H9 (cell line): ENCODE results near the gene ANKRD11. TPM values are rescaled to one million over a fixed set of nuclear protein-coding genes. Genes with fewer than 3 reads are reported as not detected.
A peak's percentile ranks its signal among the peaks of the same experiment; 100 is the strongest.

Experiments
- DNase-seq: peaks from one replicate; pipeline ENCODE4 v3.0.0-alpha.2; 2017
- H2AFZ ChIP-seq: one replicate; pipeline ENCODE4 v1.6.1; 2013; ENCODE audit warnings: mild to moderate bottlenecking, low read length, control low read depth, moderate library complexity
- H2AK5ac ChIP-seq: 2 replicates; pipeline ENCODE4 v1.6.1; 2013; ENCODE audit warnings: low read length, control low read depth, mixed read lengths; ENCODE audit not compliant: insufficient read length
- H2BK120ac ChIP-seq: one replicate; pipeline ENCODE4 v1.6.1; 2013; ENCODE audit warnings: low read depth, mild to moderate bottlenecking, low read length, control low read depth, inconsistent platforms; ENCODE audit not compliant: poor library complexity, severe bottlenecking
- H2BK12ac ChIP-seq: 2 replicates; pipeline ENCODE4 v1.6.1; 2013; ENCODE audit warnings: low read length, control low read depth, mixed read lengths, low read depth; ENCODE audit not compliant: insufficient read length
- H2BK15ac ChIP-seq: 2 replicates; pipeline ENCODE4 v1.6.1; 2013; ENCODE audit warnings: low read depth, low read length, control low read depth
- H2BK20ac ChIP-seq: one replicate; pipeline ENCODE4 v1.6.1; 2013; ENCODE audit warnings: low read depth, mild to moderate bottlenecking, low read length, control low read depth, inconsistent platforms; ENCODE audit not compliant: poor library complexity, severe bottlenecking
- H2BK5ac ChIP-seq: 2 replicates; pipeline ENCODE4 v1.6.1; 2013; ENCODE audit warnings: low read length, control low read depth, mixed read lengths; ENCODE audit not compliant: insufficient read length
- H3K14ac ChIP-seq: 2 replicates; pipeline ENCODE4 v1.6.1; 2013; ENCODE audit warnings: low read length, control low read depth; ENCODE audit not compliant: insufficient read depth
- H3K18ac ChIP-seq: 2 replicates; pipeline ENCODE4 v1.6.1; 2013; ENCODE audit warnings: low read depth, mild to moderate bottlenecking, mixed read lengths, low read length, control low read depth; ENCODE audit not compliant: insufficient read length
- H3K23ac ChIP-seq: 2 replicates; pipeline ENCODE4 v1.6.1; 2013; ENCODE audit warnings: low read length, control low read depth, mixed read lengths, low read depth; ENCODE audit not compliant: insufficient read length
- H3K23me2 ChIP-seq: 2 replicates; pipeline ENCODE4 v1.6.1; 2013; ENCODE audit warnings: low read depth, mild to moderate bottlenecking, mixed read lengths, low read length, control low read depth; ENCODE audit not compliant: insufficient read length, poor library complexity, severe bottlenecking
- H3K27ac ChIP-seq: 2 replicates; pipeline ENCODE4 v1.5.1; 2013; ENCODE audit warnings: low read length, control low read depth, mixed read lengths, low read depth; ENCODE audit not compliant: insufficient read length
- H3K27me3 ChIP-seq: 2 replicates; pipeline ENCODE4 v1.6.1; 2013; ENCODE audit warnings: low read length, control low read depth, inconsistent platforms; ENCODE audit not compliant: insufficient read depth
- H3K4ac ChIP-seq: 2 replicates; pipeline ENCODE4 v1.6.1; 2013; ENCODE audit warnings: low read depth, mild to moderate bottlenecking, control low read depth, inconsistent platforms, low read length, moderate library complexity
- H3K4me1 ChIP-seq: 2 replicates; pipeline ENCODE4 v1.6.1; 2013; ENCODE audit warnings: low read length, control low read depth, inconsistent platforms; ENCODE audit not compliant: insufficient read depth
- H3K4me2 ChIP-seq: 2 replicates; pipeline ENCODE4 v1.6.1; 2013; ENCODE audit warnings: low read length, control low read depth, mixed read lengths; ENCODE audit not compliant: insufficient read length, insufficient read depth
- H3K56ac ChIP-seq: 2 replicates; pipeline ENCODE4 v1.6.1; 2013; ENCODE audit warnings: low read depth, mild to moderate bottlenecking, mixed read lengths, low read length, control low read depth; ENCODE audit not compliant: insufficient read length
- H3K79me1 ChIP-seq: 2 replicates; pipeline ENCODE4 v1.6.1; 2013; ENCODE audit warnings: low read depth, mild to moderate bottlenecking, moderate library complexity, low read length, control low read depth, inconsistent platforms; ENCODE audit not compliant: insufficient read depth, poor library complexity, severe bottlenecking
- H3K79me2 ChIP-seq: 2 replicates; pipeline ENCODE4 v1.6.1; 2013; ENCODE audit warnings: low read length, control low read depth, inconsistent platforms; ENCODE audit not compliant: insufficient read depth
- H3K9ac ChIP-seq: 2 replicates; pipeline ENCODE4 v1.6.1; 2013; ENCODE audit warnings: low read length, control low read depth, mixed read lengths; ENCODE audit not compliant: insufficient read length; ENCODE audit errors: extremely low read depth
- H3K9me3 ChIP-seq: one replicate; pipeline ENCODE4 v1.6.1; 2013; ENCODE audit warnings: low read depth, low read length, inconsistent platforms; ENCODE audit not compliant: control insufficient read depth
- H3T11ph ChIP-seq: one replicate; pipeline ENCODE4 v1.6.1; 2013; ENCODE audit warnings: mild to moderate bottlenecking, low read length, control low read depth, inconsistent platforms
- H4K20me1 ChIP-seq: one replicate; pipeline ENCODE4 v1.6.1; 2013; ENCODE audit not compliant: control insufficient read depth, insufficient read length, insufficient read depth
- H4K5ac ChIP-seq: 2 replicates; pipeline ENCODE4 v1.6.1; 2013; ENCODE audit warnings: low read depth, mild to moderate bottlenecking, mixed read lengths, low read length, control low read depth; ENCODE audit not compliant: insufficient read length
- H4K8ac ChIP-seq: replicated peaks from 2 replicates; pipeline ENCODE4 v1.6.1; 2013; ENCODE audit warnings: low read length, control low read depth, mixed read lengths, low read depth; ENCODE audit not compliant: insufficient read length
- H4K91ac ChIP-seq: 2 replicates; pipeline ENCODE4 v1.6.1; 2013; ENCODE audit warnings: low read depth, mild to moderate bottlenecking, moderate library complexity, mixed read lengths, low read length, control low read depth; ENCODE audit not compliant: insufficient read length
- H3K27ac Mint-ChIP-seq, 3 experiments: 2 replicates in 2 of 3; 3 replicates in 1 of 3; pipeline ENCODE4 v1.8.0; 2020 to 2021; ENCODE audit warnings: mixed read lengths in 3 of 3, mild to moderate bottlenecking in 1 of 3, moderate library complexity in 1 of 3
- H3K27me3 Mint-ChIP-seq: 2 replicates; pipeline ENCODE4 v1.8.0; 2021; ENCODE audit warnings: low read depth, mild to moderate bottlenecking, moderate library complexity, mixed read lengths
- H3K36me3 Mint-ChIP-seq, 3 experiments: 2 replicates in 2 of 3; 3 replicates in 1 of 3; pipeline ENCODE4 v1.8.0; 2020 to 2021; ENCODE audit warnings: low read depth in 3 of 3, mixed read lengths in 3 of 3; ENCODE audit not compliant: insufficient read depth in 1 of 3
- H3K4me1 Mint-ChIP-seq, 2 experiments: 2 replicates each; pipeline ENCODE4 v1.8.0; 2020; ENCODE audit warnings: mixed read lengths in 2 of 2
- H3K4me3 Mint-ChIP-seq, 2 experiments: 2 replicates in 1 of 2; 3 replicates in 1 of 2; pipeline ENCODE4 v1.8.0; 2020 to 2021; ENCODE audit warnings: mild to moderate bottlenecking in 2 of 2, mixed read lengths in 2 of 2, moderate library complexity in 1 of 2
- H3K9me3 Mint-ChIP-seq, 2 experiments: 2 replicates in 1 of 2; 3 replicates in 1 of 2; pipeline ENCODE4 v1.8.0; 2020; ENCODE audit warnings: mild to moderate bottlenecking in 2 of 2, mixed read lengths in 2 of 2, moderate library complexity in 1 of 2
- CTCF ChIP-seq: fragments of 200-600 bp; sonication (generic); conservative IDR thresholded peaks from 3 replicates; pipeline ENCODE4 v1.8.0; 2021; ENCODE audit warnings: antibody characterized with exemption, mild to moderate bottlenecking
- WGBS: extraction: QIAGEN DNeasy Blood & Tissue Kit; methylation state at CpG from one replicate; pipeline ENCODE4 v1.1.7; 2013; ENCODE audit warnings: missing lambda C conversion rate, low lambda C conversion rate, mixed read lengths; ENCODE audit not compliant: insufficient read length; ENCODE audit errors: extremely low coverage; 5-methylcytosine and 5-hydroxymethylcytosine counted together
- total RNA-seq: library from RNA; stranded (reverse); gene quantifications from 2 replicates; pipeline ENCODE4 v1.2.1, GENCODE V29; 2021

Gene ANKRD11
- total RNA-seq, 1 experiment from 2014 or later: 181 TPM

DNA sequence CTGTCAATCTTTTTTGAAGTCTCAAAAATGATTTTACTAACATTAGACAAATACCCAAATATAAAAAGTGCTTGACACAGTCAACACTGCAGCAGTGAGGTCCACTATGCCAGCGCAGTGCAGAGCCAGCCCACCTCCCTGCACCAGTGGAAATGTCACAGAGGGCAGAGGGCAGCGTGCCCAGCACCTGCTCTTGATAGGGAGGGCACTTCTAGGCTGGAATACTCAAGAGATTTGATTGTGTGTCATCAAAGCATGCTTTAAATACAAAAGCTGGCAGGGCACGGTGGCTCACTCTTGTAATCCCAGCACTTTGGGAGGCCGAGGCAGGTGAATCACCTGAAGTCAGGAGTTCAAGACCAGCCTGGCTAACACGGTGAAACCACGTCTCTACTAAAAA is 136.0 kb downstream of the ANKRD11 start:
- Mint-ChIP-seq H3K4me3 (no peak overlapping the region), H3K27ac (0 out of 7 replicates have a peak overlapping the region, but pooled peaks of 1 of the 3 experiments have one; percentile 45), H3K36me3 (no peaks in the 10 kb centered on the region; a peak in 1 of 7 replicates), H3K4me1 (peaks cover 43% of the 10 kb centered on the region in 2 experiments), H3K9me3 (no peaks in the 10 kb centered on the region), H3K27me3 (no peaks in the 10 kb centered on the region)
- peaks cover 3% of the 10 kb centered on the region for H3K79me1 ChIP-seq
- no peak overlapping the region for H3K18ac ChIP-seq
- H3K27me3 ChIP-seq: no peaks in the 10 kb centered on the region
- TF ChIP-seq CTCF: no peak
- H4K5ac ChIP-seq: no peak overlapping the region
- no peak overlapping the region for H3K23ac ChIP-seq
- H3K14ac ChIP-seq: no peak overlapping the region
- H2AFZ ChIP-seq: no peak overlapping the region
- no peak overlapping the region for H3T11ph ChIP-seq
- H3K4me2 ChIP-seq: no peak overlapping the region
- H2BK15ac ChIP-seq: no peak overlapping the region
- H2AK5ac ChIP-seq: no peak overlapping the region
- no peak overlapping the region for H3K4ac ChIP-seq
- no peak overlapping the region for H4K8ac ChIP-seq
- no peak overlapping the region for H2BK120ac ChIP-seq
- H4K91ac ChIP-seq: no peak overlapping the region
- no peak overlapping the region for H3K56ac ChIP-seq
- peaks cover 9% of the 10 kb centered on the region; the same call in 1 of the 2 replicates for H3K4me1 ChIP-seq
- no CpG with 5 or more reads among the region's 6 CpGs for WGBS
- H3K9me3 ChIP-seq: no peaks in the 10 kb centered on the region
- H3K79me2 ChIP-seq: peaks cover 72% of the 10 kb centered on the region
- H3K23me2 ChIP-seq: no peaks in the 10 kb centered on the region
- H3K9ac ChIP-seq: no peak overlapping the region
- no peak overlapping the region for H2BK5ac ChIP-seq
- no peak overlapping the region for H2BK12ac ChIP-seq
- no peak overlapping the region for H3K27ac ChIP-seq
- no peak for DNase-seq
- H2BK20ac ChIP-seq: no peak overlapping the region
- peaks cover 2% of the 10 kb centered on the region for H4K20me1 ChIP-seq
